GM23338 (cell line): ENCODE measurements around the gene OR52I2. TPM values are rescaled to one million over a fixed set of nuclear protein-coding genes. Genes with fewer than 3 reads are reported as not detected.

Source experiments
- CREB1 ChIP-seq: fragments of 250-450 bp; sonication (Bioruptor Pico); IDR thresholded peaks from 2 replicates; pipeline ENCODE4 v1.5.0; 2020; ENCODE audit warnings: low read depth, mild to moderate bottlenecking, moderate library complexity
- EZH2phosphoT487 ChIP-seq: fragments of 200-600 bp; sonication (generic); IDR thresholded peaks from one replicate; pipeline ENCODE4 v1.8.1; 2018; ENCODE audit warnings: antibody characterized with exemption; ENCODE audit not compliant: unreplicated experiment
- NANOG ChIP-seq: IDR thresholded peaks from 2 replicates; pipeline ENCODE4 v1.6.1; 2016; ENCODE audit warnings: antibody characterized with exemption, borderline replicate concordance
- ZNF114 ChIP-seq: fragments of 250-450 bp; sonication (Bioruptor Pico); IDR thresholded peaks from 2 replicates; pipeline ENCODE4 v1.5.0; 2020; ENCODE audit warnings: mild to moderate bottlenecking, moderate library complexity
- polyA plus RNA-seq: library from polyadenylated mRNA; unstranded; fragments of >200 nt; fragmentation: Nextera tagmentation; extraction: Ambion mirVana; gene quantifications from 2 replicates; pipeline ENCODE4 v1.2.1, GENCODE V29; 2016
- total RNA-seq: library from RNA; depleted of rRNA; stranded (reverse); fragments of >200 nt; shearing (Covaris generic); gene quantifications from 2 replicates; pipeline ENCODE4 v1.2.3, GENCODE V29; 2014
- TF ChIP-seq, protein P1 (sequence below): fragments of 250-450 bp; sonication (Bioruptor Pico); IDR thresholded peaks from 2 replicates; pipeline ENCODE4 v1.5.0; 2020; ENCODE audit warnings: mild to moderate bottlenecking, moderate library complexity
- TF ChIP-seq, protein P2 (sequence below), 2 experiments: fragments of 200-600 bp in 1 of 2; sonication (generic) in 1 of 2; conservative IDR thresholded peaks; 2 replicates each; pipeline versions ENCODE4 v1.5.1 to v1.6.1; 2016 to 2017; ENCODE audit warnings: antibody characterized with exemption in 2 of 2, low read depth in 2 of 2, mild to moderate bottlenecking in 2 of 2, moderate library complexity in 1 of 2
- TF ChIP-seq, protein P3 (sequence below): IDR thresholded peaks from 2 replicates; pipeline ENCODE4 v1.6.1; 2016; ENCODE audit warnings: antibody characterized with exemption

The OR52I2 gene
- total and polyA plus RNA-seq, 2 experiments from 2014 or later, result 0.03 TPM; not detected in 1

DNA sequence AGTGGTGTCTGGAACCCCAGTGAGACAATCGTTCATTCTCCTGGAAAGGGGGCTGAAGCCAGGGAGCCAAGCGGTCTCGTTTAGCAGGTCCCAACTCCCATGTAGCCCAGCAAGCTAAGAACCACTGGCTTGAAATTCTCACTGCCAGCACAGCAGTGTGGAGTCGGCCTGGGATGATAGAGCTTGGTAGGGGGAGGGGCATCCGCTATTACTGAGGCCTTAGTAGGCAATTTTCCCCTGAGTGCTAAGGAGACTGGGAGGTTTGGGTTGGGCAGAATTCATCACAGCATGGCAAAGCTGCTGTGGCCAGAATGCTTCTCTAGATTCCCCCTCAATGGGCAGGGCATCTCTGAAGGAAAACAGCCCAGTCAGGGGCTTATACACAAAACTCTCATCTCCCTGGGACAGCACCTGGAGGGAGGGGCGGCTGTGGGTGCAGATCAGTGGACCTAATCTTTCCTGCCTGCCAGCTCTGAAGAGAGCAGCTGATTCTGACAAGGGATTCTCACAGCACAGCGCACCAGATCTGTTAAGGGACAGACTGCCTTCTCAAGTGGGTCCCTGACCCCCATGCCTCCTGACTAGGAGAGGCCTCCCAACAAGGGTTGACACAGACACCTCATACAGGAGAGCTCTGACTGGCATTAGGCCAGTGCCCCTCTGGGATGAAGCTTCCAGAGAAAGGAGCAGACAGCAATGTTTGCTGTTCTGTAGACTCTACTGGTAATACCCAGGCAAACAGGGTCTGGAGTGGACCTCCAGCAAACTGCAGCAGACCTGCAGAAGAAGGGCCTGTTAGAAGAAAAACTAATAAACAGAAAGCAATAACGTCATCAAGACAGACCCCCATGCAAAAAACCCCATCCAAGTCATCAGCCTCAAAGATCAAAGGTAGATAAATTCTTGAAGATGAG lies 21.8 kb upstream of the OR52I2 start (continued):
- TF ChIP-seq, protein P1, sequence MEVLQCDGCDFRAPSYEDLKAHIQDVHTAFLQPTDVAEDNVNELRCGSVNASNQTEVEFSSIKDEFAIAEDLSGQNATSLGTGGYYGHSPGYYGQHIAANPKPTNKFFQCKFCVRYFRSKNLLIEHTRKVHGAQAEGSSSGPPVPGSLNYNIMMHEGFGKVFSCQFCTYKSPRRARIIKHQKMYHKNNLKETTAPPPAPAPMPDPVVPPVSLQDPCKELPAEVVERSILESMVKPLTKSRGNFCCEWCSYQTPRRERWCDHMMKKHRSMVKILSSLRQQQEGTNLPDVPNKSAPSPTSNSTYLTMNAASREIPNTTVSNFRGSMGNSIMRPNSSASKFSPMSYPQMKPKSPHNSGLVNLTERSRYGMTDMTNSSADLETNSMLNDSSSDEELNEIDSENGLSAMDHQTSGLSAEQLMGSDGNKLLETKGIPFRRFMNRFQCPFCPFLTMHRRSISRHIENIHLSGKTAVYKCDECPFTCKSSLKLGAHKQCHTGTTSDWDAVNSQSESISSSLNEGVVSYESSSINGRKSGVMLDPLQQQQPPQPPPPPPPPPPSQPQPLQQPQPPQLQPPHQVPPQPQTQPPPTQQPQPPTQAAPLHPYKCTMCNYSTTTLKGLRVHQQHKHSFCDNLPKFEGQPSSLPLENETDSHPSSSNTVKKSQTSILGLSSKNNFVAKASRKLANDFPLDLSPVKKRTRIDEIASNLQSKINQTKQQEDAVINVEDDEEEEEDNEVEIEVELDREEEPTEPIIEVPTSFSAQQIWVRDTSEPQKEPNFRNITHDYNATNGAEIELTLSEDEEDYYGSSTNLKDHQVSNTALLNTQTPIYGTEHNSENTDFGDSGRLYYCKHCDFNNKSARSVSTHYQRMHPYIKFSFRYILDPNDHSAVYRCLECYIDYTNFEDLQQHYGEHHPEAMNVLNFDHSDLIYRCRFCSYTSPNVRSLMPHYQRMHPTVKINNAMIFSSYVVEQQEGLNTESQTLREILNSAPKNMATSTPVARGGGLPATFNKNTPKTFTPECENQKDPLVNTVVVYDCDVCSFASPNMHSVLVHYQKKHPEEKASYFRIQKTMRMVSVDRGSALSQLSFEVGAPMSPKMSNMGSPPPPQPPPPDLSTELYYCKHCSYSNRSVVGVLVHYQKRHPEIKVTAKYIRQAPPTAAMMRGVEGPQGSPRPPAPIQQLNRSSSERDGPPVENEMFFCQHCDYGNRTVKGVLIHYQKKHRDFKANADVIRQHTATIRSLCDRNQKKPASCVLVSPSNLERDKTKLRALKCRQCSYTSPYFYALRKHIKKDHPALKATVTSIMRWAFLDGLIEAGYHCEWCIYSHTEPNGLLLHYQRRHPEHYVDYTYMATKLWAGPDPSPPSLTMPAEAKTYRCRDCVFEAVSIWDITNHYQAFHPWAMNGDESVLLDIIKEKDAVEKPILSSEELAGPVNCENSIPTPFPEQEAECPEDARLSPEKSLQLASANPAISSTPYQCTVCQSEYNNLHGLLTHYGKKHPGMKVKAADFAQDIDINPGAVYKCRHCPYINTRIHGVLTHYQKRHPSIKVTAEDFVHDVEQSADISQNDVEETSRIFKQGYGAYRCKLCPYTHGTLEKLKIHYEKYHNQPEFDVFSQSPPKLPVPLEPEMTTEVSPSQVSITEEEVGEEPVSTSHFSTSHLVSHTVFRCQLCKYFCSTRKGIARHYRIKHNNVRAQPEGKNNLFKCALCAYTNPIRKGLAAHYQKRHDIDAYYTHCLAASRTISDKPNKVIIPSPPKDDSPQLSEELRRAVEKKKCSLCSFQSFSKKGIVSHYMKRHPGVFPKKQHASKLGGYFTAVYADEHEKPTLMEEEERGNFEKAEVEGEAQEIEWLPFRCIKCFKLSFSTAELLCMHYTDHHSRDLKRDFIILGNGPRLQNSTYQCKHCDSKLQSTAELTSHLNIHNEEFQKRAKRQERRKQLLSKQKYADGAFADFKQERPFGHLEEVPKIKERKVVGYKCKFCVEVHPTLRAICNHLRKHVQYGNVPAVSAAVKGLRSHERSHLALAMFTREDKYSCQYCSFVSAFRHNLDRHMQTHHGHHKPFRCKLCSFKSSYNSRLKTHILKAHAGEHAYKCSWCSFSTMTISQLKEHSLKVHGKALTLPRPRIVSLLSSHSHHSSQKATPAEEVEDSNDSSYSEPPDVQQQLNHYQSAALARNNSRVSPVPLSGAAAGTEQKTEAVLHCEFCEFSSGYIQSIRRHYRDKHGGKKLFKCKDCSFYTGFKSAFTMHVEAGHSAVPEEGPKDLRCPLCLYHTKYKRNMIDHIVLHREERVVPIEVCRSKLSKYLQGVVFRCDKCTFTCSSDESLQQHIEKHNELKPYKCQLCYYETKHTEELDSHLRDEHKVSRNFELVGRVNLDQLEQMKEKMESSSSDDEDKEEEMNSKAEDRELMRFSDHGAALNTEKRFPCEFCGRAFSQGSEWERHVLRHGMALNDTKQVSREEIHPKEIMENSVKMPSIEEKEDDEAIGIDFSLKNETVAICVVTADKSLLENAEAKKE (CRISPR knock-in tag), result no peak
- TF ChIP-seq CREB1 (CRISPR knock-in tag) (no peak), EZH2phosphoT487 (no peak), NANOG (no peak), ZNF114 (CRISPR knock-in tag) (no peak)
- TF ChIP-seq, protein P2, sequence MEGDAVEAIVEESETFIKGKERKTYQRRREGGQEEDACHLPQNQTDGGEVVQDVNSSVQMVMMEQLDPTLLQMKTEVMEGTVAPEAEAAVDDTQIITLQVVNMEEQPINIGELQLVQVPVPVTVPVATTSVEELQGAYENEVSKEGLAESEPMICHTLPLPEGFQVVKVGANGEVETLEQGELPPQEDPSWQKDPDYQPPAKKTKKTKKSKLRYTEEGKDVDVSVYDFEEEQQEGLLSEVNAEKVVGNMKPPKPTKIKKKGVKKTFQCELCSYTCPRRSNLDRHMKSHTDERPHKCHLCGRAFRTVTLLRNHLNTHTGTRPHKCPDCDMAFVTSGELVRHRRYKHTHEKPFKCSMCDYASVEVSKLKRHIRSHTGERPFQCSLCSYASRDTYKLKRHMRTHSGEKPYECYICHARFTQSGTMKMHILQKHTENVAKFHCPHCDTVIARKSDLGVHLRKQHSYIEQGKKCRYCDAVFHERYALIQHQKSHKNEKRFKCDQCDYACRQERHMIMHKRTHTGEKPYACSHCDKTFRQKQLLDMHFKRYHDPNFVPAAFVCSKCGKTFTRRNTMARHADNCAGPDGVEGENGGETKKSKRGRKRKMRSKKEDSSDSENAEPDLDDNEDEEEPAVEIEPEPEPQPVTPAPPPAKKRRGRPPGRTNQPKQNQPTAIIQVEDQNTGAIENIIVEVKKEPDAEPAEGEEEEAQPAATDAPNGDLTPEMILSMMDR (conservative IDR thresholded peaks at IDR 0.05; ENCODE audit: low read depth in 2 of 2), result no peak
- TF ChIP-seq, protein P3, sequence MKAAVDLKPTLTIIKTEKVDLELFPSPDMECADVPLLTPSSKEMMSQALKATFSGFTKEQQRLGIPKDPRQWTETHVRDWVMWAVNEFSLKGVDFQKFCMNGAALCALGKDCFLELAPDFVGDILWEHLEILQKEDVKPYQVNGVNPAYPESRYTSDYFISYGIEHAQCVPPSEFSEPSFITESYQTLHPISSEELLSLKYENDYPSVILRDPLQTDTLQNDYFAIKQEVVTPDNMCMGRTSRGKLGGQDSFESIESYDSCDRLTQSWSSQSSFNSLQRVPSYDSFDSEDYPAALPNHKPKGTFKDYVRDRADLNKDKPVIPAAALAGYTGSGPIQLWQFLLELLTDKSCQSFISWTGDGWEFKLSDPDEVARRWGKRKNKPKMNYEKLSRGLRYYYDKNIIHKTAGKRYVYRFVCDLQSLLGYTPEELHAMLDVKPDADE, result no peak
